ENCODE data around the gene UROS.

GRCh38 chr10:125756196-125756595 lies 66.9 kb downstream of the UROS start:
- TF ChIP-seq, protein P1, sequence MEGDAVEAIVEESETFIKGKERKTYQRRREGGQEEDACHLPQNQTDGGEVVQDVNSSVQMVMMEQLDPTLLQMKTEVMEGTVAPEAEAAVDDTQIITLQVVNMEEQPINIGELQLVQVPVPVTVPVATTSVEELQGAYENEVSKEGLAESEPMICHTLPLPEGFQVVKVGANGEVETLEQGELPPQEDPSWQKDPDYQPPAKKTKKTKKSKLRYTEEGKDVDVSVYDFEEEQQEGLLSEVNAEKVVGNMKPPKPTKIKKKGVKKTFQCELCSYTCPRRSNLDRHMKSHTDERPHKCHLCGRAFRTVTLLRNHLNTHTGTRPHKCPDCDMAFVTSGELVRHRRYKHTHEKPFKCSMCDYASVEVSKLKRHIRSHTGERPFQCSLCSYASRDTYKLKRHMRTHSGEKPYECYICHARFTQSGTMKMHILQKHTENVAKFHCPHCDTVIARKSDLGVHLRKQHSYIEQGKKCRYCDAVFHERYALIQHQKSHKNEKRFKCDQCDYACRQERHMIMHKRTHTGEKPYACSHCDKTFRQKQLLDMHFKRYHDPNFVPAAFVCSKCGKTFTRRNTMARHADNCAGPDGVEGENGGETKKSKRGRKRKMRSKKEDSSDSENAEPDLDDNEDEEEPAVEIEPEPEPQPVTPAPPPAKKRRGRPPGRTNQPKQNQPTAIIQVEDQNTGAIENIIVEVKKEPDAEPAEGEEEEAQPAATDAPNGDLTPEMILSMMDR (IDR thresholded peaks at IDR 0.05): no peak
- no peak for TF ChIP-seq POLR2A (IDR thresholded peaks at IDR 0.05)

Data from thyroid gland (tissue), 4 donors.